ENCODE measurements around the gene CD320.
"Not testable (repeated sequence)": the region's sequence is repeated elsewhere in the genome, so short reads cannot be mapped to it uniquely, and the experiment has no call there.

Gene CD320

DNA sequence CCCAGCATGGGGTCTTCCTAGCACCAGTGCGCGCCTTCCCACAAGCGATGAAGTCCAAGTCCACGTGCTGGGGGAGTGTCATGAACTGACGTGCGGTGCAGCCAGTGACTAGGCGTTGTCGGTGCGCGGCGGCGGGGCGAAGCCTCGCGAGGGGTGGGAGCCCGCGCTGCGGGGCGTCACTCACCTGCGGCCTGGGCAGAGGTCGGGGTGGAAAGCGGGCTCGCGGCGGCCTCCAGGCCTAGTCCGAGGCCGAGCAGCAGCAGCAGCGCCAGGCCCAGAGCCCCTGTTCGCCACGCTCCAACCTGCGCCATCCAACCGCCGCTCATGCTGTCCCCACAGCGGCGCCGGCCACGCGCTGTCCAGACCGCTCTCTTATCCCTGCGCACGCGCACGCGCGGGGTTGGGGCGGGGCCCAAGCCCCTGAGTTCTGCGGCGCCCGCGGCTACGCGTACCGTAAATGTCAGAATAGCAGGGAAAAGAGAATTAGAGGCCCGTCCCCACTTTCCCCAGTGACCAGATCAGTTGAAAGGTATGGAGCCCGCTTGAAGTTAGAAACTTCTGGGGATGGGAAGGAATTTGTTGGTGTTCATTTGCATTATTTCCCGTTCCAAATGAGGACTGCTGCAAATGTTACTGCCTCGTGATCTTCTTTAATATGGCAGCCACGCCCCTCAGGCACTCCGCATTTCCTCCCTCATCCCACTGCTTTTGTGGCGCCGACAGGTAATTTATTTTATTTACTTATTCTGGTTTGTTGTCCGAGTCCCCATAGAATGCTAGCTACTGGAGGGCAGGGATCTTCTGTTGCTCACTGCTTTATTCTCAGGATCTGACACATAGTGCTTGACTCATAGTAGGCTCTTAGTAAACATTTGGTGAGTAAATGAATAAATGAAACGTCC, at the start of gene CD320:
CD320 (minus strand) TSS at position 394 of the 902 bp plus-strand sequence; CDS start at position 326, 68 bp downstream.
- peak; percentile 80 to 91 for DNase-seq

DNA sequence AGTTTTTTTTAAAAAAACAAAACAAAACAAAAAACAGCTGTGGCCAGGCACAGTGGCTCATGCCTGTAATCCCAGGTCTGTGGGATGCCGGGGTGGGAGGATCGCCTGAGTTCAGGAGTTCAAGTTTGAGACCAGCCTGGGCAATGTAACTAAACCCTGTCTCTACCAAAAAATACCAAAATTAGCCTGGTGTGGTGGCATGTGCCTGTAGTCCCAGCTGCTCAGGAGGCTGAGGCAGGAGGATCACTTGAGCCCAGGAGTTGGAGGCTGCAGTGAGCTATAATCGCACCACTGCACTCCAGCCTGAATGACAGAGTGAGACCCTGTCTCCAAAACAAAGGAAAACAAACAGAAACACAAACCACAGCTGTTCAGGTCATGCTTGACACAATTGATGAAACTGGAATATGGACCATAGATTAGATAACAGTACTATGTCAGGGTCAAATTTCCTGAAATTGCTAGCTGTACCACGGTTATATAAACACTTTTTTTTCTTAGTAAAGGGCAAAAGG, 48.9 kb upstream of the CD320 start:
- DNase-seq = no peak

DNA sequence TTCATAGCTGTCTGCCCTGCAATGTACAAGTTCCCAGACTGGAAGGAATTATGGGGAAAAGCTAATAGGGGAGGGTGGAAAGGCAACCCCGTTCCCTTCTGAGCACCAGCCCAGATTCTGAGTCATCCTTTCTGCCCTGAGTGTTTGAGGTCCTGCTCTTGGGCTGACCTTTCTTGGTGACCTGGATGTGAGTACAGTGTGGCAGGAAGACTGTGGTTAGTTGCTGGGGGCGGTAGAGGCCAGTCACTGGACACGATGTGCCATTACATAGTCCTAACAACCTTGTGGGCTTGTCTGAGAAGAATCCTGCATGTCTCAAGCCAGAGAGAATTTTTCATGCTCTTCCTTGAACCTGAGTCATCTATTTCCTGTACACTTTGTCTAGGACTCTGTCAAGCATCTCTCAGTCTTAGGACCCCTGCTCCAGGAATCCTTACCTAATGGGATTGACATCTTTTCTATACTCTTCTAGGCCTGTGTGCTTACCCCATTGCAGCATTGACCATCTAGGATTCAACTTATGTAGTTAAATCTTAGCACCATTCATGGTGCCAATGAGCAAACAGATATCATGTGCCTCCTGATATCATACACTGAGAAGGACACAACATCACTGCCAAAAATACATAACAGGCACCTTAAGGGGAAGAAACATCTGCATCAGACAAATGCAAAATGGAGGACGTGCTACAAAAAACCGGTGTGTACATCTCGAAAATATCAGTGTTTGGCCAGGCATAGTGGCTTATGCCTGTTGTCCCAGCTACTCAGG, 47.7 kb upstream of the CD320 start:
- DNase-seq = no peak

DNA sequence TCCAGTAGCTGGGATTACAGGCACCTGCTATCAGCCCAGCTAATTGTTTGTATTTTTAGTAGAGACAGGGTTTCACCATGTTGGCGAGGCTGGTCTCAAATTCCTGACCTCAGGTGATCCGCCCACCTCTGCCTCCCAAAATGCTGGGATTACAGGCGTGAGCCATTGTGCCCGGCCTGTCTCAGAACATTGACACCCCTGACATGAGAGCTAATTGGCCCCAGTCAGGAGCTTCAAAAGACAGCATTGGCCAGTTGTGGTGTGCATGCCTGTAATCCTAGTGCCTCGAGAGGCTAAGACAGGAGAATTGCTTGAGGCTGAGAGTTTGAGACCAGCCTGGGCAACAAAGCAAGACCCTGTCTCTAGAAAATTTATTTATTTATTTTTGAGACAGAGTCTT, 44.7 kb upstream of the CD320 start:
- DNase-seq = not testable (repeated sequence)

DNA sequence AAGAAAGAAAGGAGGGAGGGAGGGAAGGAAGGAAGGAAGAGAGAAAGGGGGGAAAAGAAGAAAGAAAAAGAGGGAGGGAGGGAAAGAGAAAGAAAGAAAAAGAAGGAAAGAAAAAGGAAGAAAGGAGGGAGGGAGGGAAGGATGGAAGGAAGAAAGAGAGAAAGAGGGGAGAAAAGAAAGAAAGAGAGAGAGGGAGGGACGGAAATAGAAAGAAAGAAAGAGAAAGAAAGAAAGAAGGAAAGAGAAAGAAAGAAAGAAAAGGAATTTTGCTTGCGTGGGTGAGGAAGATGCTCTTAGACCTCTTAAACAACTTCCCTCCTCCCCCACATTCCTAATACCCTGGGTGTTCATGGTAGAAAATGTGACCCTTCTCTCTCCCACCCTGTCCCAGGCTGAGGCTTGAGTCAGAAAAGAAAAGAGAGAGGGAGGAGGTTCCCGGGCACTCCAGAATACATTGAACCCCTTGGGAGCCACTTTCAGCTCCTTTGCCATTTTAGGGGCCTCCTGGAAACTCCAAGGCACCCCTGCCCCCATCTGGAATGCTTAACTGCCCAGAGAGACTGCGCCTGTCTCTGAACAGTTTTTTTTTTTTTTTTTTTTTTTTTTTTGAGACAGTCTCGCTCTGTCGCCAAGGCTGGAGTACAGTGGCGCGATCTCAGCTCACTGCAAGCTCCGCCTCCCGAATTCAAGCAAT, 44.1 kb upstream of the CD320 start:
- no peak for DNase-seq

DNA sequence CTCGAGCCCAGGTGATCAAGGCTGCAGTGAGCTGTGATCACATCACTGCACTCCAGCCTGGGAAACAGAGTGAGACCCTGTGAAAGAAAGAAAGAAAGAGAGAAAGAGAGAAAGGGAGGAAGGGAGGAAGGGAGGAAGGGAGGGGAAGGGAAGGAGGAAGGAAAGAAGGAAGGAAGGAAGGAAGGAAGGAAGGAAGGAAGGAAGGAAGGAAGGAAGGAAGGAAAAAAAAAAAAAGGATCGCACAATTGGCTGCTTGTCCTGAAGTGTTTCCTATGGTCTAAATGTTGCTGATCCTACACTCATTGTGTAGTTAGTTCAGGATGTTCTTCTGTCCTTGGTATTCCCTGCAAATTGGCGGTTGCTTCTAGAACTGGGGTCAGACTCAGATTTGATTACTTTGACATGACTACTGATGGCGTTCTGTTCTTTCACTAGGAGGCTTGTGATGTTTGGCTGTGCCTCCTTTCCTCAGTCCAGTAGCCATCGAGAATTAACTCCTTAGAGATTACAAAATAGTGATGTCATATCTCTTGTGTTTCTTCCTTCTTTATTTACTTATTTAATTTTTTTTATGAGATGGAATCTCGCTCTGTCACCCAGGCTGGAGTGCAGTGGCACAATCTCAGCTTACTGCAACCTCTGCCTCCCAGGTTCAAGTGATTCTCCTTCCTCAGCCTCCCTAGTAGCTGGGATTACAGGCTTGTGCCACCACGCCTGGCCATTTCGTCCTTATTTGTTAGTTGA, 41.6 kb upstream of the CD320 start:
- not testable (repeated sequence) for DNase-seq

DNA sequence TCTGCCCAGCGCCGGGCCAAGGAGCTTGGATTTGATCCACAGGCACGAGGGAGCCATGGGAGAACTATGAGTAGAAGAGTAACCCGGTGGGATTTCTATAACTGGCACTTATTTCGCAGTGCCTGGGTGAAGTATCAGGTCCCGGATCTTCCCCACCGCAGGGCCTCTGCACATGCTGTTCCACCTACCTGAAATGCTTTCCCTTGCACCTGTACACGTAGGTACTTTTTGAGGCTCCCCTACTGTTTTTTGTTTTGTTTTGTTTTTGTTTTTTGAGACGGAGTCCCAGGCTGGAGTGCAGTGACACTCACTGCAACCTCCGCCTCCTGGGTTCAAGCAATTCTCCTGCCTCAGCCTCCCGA, 35.3 kb upstream of the CD320 start:
- DNase-seq = no peak

DNA sequence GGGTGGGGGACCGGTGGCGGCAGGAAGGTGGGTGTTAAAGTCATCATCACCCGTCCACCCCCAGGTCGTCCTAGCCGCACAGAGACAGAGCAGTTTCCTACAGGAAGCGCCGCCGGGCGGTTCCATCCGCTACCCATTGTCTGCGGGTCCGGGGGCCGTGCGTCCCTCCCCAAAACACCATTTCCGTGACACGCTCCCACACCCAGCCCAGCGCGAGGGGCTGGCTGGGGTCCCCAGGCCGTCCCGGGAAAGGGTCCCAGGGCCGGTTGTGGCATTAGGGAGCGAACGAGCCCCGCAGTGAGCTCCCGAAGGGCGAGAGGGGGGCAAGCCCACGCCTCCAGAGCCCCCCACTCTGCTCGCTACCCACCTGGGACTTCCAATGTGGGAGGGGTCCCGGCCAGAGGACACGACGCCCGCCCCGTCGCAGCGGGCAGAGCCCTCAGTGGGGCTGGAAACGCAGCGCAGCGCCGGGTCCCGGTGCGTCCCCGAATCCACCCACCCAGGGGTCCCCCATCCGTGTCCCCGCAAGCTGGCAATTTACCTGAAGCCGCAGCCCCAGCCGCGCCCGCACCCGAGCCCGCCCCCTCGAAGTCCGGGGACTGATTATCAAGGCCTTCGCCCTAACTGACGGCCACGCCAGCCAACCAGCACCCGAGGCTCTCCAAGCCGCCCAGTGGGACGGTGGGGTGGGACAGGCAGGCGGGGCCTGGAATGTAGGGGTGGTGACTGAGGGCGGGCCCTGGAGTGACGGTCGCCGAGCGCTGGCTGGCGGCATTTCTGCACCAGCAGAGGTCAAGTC, 34.7 kb upstream of the CD320 start, which contains the start of gene KANK3:
KANK3 (minus strand) TSS at position 579 of the 799 bp plus-strand sequence. CDS start 5,434 bp downstream, outside the sequence.
- DNase-seq = peak; percentile 83 to 92

DNA sequence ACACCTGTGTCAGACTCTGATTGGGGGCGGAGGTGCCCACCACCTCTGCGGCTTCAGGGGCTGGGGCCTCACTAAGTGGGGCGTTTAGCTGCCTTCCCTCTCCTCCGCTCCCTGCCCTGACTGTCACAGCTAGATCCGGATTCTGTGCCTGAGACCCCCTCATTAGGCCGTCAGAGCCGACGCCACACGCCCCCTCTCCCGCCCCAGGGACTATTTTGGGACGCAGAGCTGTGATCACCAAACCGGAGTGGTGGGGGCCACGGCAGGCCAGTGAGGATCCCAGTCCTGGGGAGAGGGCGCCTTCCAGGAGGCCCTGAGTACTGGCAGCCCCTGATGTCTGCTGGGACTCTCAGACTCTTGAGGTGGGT, 34.1 kb upstream of the CD320 start:
- no peak for DNase-seq

DNA sequence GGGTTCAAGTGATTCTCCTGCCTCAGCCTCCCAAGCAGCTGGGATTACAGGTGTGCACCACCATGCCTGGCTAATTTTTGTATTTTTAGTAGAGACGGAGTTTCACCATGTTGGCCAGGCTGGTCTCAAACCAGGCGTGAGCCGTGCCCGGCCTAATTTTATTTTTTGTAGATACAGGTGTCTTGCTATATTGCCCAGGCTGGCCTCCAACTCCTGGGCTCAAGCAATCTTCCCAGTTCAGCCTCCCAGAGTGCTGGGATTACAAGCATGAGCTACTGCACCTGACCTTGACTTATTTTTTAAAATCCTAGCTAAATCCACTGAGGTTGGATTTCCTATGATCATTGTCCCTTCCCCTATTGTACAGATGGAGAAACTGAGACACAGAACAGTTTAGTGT, 33.3 kb upstream of the CD320 start:
- DNase-seq = not testable (repeated sequence)

DNA sequence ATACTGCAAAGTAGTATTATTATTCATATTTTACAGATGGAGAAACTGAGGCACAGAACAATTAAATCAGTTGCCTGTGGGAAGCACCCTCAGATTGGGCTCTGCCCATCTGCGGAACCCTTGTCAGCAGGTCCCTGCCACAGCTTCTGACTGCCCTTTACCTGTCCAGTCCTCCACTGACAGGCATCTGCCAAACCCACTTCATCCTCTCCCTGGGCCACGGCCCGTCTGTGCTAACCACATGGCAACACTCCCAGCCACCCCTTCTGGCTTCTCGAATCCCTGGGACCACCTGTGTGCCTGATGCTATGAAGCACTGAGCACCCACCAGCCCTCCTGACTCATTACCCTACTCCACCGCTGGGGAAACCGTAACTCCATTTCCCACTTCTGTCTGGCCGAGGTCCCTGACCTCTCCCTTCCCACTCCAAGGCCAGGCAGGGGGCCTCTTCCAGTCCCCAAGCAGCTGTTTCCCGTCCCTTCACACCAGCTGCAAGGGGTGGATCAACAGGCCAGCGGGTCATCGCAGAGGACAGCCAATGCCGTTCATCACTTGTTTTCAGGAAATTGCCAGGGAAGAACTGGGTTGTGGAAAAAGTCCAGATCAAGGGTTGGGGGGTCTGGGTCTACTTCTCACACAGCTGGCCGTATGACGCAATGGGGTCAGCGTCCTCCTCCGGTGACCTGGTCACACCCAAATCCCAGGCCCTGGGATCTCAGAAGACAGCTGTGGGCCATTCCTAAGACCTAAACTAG, 32.4 kb upstream of the CD320 start:
- DNase-seq = peak; percentile 29 to 71

DNA sequence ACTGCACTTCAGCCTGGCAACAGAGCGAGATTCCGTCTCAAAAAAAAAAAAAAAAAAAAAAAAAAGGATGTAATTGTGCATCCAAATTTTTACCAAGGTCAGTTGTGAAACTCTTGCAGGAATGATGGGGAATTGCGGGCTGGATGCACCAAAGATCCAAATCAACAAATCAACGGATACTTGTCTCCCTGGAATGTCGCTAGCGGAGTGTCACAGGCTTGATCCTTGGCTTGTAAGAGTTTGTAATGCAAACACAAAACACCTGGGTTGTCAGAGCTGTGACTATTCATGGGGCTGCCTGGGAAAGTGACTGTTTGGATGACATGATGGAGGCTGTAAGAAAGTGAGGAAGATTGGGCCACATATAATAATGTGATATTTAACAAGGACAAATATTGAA, 30.7 kb upstream of the CD320 start:
- DNase-seq = no peak

DNA sequence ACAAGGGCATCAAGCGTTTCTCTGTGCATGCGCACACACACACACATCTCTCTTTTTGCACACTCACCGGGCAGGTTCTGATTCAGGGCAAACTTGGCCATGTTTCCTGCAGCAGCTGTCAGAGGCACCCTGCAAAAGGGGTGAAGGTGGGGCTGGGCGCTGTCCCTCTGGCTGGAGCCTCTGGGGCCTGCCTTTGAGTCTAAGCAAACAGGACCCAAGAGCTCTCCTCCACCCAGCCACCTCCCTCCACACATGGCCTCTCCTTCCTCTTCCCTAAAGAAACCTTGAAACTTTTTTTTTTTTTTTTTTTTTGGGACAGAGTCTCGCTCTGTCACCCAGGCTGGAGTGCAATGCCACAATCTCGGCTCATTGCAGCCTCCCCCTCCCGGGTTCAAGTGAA, 29.6 kb upstream of the CD320 start:
- no peak for DNase-seq

DNA sequence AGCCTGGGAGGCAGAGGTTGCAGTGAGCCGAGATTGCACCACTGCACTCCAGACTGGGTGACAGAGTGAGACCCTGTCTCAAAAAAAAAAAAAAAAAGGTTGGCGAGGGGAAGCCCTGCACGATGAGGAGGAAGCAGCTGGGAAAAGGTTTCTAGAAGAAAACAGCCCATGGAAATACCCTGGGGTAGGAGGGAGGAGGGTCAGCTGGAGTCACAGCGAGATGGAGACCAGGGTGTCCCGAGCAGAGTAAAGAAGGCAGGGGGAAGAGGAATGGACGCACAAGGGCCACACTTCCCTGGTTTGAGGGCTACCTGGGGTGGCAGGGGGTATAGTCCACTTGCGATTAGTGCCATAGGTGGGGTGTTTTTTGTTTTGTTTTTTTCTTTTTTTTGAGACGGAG, 28.5 kb upstream of the CD320 start:
- no peak for DNase-seq

DNA sequence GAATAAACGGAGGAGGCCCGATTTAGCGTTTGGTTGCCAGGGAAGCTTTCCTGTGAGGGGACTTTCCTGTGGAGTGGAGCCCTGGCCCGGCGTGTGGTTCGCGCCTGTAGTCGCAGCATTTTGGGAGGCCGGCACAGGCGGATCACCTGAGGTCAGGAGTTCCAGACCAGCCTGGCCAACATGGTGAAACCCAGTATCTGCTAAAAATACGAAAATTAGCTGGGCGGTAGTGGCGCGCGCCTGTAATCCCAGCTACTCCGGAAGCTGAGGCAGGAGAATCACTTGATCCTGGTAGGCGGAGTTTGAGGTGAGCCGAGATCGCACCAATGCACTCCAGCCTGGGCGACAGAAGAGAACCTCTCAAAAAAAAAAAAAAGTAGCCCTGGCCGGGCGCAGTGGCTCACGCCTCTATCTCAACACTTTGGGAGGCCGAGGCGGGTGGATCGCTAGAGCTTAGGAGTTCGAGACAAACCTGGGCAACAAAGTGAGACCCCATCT, 28.0 kb upstream of the CD320 start:
- peak in 1 of 2 experiments; percentile 46 for DNase-seq

DNA sequence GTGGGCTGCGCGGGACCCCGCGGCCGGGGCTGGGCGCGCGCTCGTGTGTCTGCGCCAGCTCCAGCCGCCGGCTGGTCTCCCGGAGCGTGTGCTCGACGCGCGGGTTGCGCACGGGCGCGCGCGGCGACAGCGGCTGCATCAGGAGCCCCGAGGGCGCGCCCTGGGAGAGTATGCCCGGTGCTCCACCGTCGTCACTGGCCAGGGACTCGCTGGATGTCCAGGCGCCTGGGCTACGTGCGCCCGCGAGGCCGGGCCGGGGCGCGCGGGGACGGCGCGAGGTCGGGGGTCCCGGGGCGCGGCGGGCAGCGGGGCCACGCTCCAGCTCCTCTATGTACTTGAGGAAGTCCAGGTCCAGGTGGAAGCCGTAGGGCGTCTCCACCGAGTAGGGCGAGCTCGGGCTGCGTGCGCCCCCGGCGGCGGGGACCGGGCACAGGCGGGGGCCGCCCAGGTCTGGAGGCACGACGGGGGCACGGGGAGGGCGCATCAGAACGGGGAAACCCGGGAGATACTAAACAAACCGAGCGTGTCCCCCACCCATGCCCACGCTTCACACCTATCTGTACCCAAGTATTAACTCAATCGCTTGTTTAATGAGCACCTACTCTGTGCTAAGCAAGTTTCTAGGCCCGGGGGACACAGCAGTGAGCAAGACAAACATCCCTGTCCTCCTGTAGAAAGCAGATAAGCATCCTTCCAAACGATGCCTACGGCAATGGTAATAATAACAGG, 27.3 kb upstream of the CD320 start:
- DNase-seq = peak; percentile 51 to 66

DNA sequence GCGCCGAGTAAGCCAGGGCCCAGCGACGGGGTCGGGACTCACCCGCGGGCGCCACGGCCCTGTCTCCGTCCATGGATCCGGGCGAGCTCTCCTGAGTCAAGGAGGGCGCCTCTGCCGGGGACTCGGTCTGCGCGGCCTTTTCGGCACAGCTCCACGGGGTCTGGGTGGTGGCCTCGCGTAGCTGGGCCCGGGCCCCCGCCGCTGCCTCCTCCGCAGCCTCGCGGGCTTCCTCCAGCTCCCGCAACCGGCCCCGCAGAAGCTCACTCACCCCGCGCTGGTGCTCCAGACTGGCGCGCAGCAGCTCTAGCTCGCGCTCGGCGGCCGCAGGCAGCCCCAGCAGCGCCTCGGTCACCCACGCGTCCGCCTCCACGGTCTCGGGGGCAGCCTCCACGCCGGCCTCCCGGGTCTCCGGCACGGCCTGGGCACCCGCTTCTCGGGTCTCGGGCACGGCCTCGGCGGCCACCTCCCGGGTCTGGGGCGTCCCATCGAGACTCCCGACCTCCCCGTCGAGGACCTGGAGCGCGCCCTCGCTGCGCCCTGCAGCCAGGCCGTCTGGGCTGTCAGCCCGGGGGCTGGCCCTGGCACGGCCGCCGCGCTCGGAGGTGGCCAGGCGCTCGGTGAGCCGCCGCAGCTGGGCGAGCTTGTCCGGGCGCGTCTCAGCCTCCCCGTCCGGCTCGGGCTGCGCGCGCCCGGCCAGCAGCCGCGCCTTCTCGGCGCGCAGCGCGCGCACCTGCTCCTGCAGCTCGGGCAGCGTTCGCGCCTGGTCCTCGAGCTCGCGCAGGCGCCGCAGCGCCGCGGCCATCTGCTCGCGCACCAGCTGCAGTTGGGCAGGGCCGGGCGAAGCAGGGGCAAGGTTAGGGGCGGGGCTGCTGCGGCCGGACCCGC, 26.5 kb upstream of the CD320 start:
- DNase-seq = peak; percentile 66 to 87

DNA sequence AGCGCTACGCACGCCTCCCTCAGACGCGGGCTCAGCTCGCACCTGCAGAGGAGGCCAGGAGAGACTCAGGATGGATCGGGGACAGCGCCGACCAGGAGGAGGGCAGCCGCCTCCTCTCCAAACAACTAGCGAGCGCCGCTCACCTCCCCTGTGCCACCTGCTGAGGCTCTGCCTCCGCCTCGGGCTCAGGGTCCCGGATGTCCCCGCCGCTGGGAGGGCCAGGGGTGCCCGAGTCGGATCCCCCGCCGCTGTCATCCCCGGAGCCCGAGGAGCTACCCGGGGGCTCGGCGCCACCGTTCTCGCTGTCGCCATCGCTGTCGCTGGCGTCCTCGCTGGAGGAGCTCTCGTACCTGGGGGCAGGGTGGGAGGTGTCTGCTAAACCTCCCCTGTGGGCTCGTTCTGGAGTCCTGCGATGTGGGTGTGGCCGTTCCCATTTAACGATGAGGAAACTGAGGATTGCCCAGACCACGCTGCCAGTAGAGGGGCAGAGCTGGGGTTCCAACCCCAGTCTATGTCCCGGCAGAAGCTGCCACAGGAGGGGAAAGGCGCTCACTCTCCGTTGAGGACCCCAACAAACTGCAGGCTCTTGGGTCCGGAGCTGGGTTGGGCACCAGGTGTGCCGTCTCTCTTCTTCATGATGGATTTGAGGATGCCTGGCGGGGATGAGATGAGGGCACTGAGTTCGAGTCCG, 25.8 kb upstream of the CD320 start:
- DNase-seq = no peak
